GM13977 (cell line): Measurements from ENCODE around the gene CSTF1.
"Not testable (repeated sequence)": the region's sequence is repeated elsewhere in the genome, so short reads cannot be mapped to it uniquely, and the experiment has no call there.

Source experiments
- DNase-seq: peaks from one replicate; pipeline ENCODE4 v3.0.0; 2012; ENCODE audit warnings: low spot score
- in situ Hi-C: fragments of 300-500 bp; cut with MboI; formaldehyde crosslinking; loops from one replicate; pipeline ENCODE4 v1.12.0; 2022; ENCODE audit warnings: low sequenced_read_pairs, low pct_unique_long_range_greater_than_20kb, mixed read lengths, inconsistent platforms; ENCODE audit not compliant: unreplicated experiment
- TF ChIP-seq, protein P1 (sequence below): IDR thresholded peaks from 2 replicates; pipeline ENCODE4 v1.5.1; 2012; ENCODE audit warnings: mild to moderate bottlenecking, control low read depth; ENCODE audit not compliant: insufficient read depth; ENCODE audit errors: extremely low read depth, missing control alignments

Gene CSTF1

DNA sequence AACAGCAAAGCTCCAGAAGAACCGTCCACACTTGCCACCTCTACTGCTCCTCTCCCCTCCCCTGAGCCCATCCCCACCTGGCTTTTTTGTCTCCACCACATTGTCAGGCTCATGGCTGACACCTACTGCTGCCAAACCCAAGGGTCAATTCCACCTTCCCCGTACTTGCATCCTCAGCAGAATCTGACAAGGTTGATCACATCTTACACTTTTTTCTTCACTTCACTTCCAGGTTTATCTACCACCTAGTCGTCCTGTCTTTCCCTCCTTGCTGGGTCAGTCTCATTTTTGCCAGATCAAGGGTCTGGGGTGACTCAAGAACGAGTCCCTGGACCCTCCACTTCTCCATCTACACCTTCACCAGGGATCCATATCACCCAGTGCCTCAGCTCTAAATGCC lies 3.6 kb upstream of the CSTF1 start:
- no peak for DNase-seq
- in situ Hi-C loops, result no loop called here
- TF ChIP-seq, protein P1, sequence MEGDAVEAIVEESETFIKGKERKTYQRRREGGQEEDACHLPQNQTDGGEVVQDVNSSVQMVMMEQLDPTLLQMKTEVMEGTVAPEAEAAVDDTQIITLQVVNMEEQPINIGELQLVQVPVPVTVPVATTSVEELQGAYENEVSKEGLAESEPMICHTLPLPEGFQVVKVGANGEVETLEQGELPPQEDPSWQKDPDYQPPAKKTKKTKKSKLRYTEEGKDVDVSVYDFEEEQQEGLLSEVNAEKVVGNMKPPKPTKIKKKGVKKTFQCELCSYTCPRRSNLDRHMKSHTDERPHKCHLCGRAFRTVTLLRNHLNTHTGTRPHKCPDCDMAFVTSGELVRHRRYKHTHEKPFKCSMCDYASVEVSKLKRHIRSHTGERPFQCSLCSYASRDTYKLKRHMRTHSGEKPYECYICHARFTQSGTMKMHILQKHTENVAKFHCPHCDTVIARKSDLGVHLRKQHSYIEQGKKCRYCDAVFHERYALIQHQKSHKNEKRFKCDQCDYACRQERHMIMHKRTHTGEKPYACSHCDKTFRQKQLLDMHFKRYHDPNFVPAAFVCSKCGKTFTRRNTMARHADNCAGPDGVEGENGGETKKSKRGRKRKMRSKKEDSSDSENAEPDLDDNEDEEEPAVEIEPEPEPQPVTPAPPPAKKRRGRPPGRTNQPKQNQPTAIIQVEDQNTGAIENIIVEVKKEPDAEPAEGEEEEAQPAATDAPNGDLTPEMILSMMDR, result no peak

DNA sequence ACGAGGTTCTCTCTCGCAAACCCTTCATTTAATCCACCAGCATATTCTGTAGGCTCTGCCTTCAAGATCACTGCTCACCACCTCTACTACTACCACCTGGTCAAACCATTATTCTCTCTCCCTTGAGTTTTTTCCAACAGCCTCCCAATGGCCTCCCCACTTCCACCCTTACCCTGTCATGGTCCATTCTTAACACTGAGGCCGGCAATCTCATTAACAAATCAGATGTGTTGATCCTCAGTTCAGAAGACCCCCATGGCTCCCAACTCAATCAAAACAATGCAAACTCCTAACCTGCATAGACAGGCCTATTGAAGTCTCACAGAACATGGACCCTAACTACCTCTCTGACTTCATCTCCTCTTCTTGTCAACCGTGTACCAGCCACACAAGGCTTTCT lies 2.6 kb upstream of the CSTF1 start:
- DNase-seq, result no peak
- in situ Hi-C loops, result no loop called here
- TF ChIP-seq, protein P1, result no peak

DNA sequence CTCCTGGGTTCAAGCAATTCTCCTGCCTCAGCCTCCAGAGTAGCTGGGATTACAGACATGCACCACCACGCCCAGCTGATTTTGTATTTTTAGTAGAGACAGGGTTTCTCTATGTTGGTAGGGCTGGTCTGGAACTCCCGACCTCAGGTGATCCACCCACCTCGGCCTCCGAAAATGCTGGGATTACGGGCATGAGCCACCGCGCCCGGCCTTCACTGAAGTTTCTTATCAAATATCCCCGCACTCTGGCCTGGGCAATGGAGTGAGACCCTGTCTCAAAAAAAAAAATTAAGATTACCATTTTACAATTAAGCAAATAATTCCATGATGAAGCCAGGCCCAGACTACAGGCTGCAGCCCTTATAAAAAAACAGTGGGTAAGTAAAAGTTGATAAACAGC lies 2.0 kb upstream of the CSTF1 start:
- in situ Hi-C loops, DNase-seq: not testable (repeated sequence)

DNA sequence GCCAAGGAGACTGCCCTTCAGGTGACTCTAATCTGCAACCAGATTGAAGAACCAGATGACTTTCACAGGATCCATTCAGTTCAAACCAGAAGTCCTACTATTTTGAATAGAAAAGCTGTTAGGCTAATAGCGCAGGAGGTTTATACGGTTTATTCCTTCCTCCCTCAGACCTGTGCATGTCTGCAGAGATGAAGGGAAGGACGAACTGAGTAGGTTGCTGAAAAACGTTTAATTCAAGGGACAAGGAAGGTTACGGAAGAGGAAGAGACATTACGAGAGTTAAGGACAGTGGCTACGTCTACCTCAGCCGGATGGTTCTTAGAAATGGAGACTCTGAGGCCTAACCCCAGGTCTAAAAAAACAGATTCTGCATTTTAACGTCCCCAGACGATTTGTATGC lies 1.4 kb upstream of the CSTF1 start:
- no peak for DNase-seq
- in situ Hi-C loops, result no loop called here
- TF ChIP-seq, protein P1, result no peak

DNA sequence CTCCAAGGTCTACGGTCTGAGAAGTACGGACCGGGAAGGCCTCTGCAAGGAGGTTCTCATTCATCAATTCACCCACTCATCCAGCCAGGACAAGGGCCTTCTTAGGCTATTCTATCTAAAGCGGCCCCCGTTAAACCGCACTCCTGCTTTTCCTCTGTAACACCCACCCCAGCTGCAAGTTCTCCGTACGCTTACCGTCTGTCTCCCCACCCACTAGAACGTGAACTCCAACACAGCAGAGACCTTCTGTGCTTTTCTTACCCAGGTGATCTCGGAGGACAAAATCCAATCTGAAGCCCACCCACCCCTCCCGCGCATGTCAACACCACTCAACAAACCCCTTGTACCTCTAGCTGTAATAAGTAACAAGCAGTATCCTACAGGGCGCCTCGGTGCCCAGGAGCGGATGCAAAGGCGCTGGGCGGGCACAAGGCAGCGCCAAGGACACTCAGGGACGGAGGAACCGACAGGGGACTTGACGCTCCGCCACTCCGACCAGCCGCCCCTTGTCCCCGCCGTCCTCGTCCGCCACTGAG lies 781 bp upstream of the CSTF1 start:
- TF ChIP-seq, protein P1, result no peak
- no peak for DNase-seq
- in situ Hi-C loops, result no loop called here

DNA sequence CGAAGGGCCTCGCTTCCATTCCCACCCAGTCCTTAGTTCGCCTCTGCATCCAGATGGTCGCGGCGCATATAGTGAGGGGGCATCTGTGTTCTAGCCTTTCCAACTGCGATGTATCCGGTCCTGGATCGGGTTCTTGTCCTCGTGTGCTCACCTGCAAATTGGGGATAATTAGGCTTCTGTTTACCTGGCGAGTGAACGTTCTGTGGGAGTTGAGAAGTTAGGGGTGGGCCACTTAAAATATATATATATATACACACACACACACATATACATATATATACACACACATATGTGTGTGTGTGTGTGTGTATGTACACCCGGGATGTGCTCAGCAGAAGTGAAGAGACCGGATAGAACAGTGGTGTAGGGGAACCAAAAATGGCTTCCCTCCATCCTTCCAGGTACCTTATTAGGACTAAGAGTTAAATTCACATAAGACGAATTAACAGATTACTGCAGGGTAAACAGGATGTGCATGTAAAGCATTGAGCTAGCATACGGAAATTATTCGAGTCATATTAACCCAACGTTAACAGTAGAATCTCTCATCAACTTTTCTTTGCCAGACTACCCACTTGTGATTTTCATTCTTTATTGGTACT lies 537 bp downstream of the CSTF1 start:
- peak; percentile 27 for DNase-seq
- in situ Hi-C loops, result no loop called here
- TF ChIP-seq, protein P1, result no peak

DNA sequence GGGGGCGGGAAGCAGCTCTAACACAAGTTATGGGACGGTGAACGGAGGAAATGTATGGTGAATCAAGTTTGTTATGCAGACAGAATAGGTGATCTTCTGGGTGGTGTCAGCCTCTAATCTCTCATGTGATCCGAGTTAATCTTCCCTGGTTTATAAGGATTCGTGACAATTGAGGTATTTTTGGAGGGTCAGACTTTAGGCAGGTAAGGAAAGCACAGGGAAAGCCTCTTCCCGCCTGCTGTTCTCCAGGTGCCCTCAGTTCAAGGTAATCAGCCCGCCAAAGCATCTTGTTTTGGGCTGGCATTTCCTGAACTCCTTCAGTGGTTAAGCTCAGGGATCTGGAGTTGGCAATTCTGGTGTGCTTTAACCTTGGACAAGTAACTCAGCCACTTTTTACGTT lies 1.2 kb downstream of the CSTF1 start:
- TF ChIP-seq, protein P1, result no peak
- in situ Hi-C loops, result no loop called here
- DNase-seq, result no peak
